A549 (cell line): Measurements from ENCODE around the gene CNR1. TPM values are rescaled to one million over a fixed set of nuclear protein-coding genes. Genes with fewer than 3 reads are reported as not detected.

Source experiments
- ATAC-seq, 2 experiments: fragments of 200-7000 bp in 1 of 2; fragments of >200 bp in 1 of 2; cut with Nextera tagmentation in 1 of 2; cut with Tn5 transposase in 1 of 2; 3 replicates each; pipeline versions ENCODE4 v1.8.0 to v1.9.1; 2018 to 2020; ENCODE audit warnings: mild to moderate bottlenecking in 1 of 2, moderate library complexity in 1 of 2
- CTCF ChIA-PET: fragments of 300-600 bp; sonication (Branson Sonifier 250); formaldehyde crosslinking; extraction: SDS; loops from one replicate; lab custom pipeline; 2021; ENCODE audit warnings: antibody characterized with exemption, inconsistent platforms; lab: Yijun Ruan, JAX
- POLR2A ChIA-PET: fragments of 350-600 bp; formaldehyde crosslinking; extraction: SDS; loops from one replicate; lab custom pipeline; 2021; ENCODE audit warnings: antibody characterized with exemption, inconsistent platforms; lab: Yijun Ruan, JAX
- DNase-seq, 2 experiments: peaks; one replicate each; pipeline versions ENCODE4 v3.0.0 to v3.0.0-alpha.2; 2011 to 2016; ENCODE audit warnings: low read depth in 1 of 2, low spot score in 1 of 2
- FAIRE-seq: peaks from 2 replicates; lab custom pipeline; 2011; peaks lifted over from hg19 to GRCh38; lab: Jason Lieb, UNC
- H3K27ac ChIP-seq, 2 experiments: fragments of >200 bp; sonication (Bioruptor Twin); formaldehyde crosslinking; 3 replicates each; pipeline ENCODE4 v1.5.1; 2016 to 2017
- H3K4me1 ChIP-seq: fragments of >200 bp; sonication (Bioruptor Twin); formaldehyde crosslinking; 3 replicates; pipeline ENCODE4 v1.6.1; 2016
- H3K4me2 ChIP-seq: fragments of >200 bp; sonication (Bioruptor Twin); formaldehyde crosslinking; 3 replicates; pipeline ENCODE4 v1.6.1; 2016
- H3K4me3 ChIP-seq: fragments of >200 bp; sonication (Bioruptor Twin); formaldehyde crosslinking; 3 replicates; pipeline ENCODE4 v1.5.1; 2016
- H3K9me3 ChIP-seq: fragments of >200 bp; sonication (Bioruptor Twin); formaldehyde crosslinking; 3 replicates; pipeline ENCODE4 v1.6.1; 2016
- CBX8 ChIP-seq: fragments of 200-600 bp; sonication (generic); IDR thresholded peaks from 2 replicates; pipeline ENCODE4 v1.6.1; 2016
- CHD2 ChIP-seq: fragments of 150-350 bp; IDR thresholded peaks from 2 replicates; pipeline ENCODE4 v1.6.1; 2014; ENCODE audit warnings: low read length; ENCODE audit not compliant: partially characterized antibody
- CHD4 ChIP-seq: fragments of 200-600 bp; sonication (generic); IDR thresholded peaks from 2 replicates; pipeline ENCODE4 v1.6.1; 2016; ENCODE audit warnings: antibody characterized with exemption, mild to moderate bottlenecking, borderline replicate concordance
- EHMT2 ChIP-seq: fragments of 200-600 bp; sonication (generic); IDR thresholded peaks from 2 replicates; pipeline ENCODE4 v1.6.1; 2016; ENCODE audit warnings: antibody characterized with exemption, low read depth, mild to moderate bottlenecking, moderate library complexity
- FOSL2 ChIP-seq, 2 experiments: fragments of 450-650 bp in 1 of 2; fragments of >200 bp in 1 of 2; sonication (Bioruptor Twin) in 1 of 2; formaldehyde crosslinking; IDR thresholded peaks; 2 replicates each; pipeline versions ENCODE4 v1.5.0 to v1.6.1; 2016 to 2020; ENCODE audit warnings: mild to moderate bottlenecking in 1 of 2, moderate library complexity in 1 of 2
- GATA3 ChIP-seq: IDR thresholded peaks from 2 replicates; pipeline ENCODE4 v1.6.1; 2012; ENCODE audit warnings: borderline replicate concordance
- HDAC2 ChIP-seq: fragments of 200-600 bp; sonication (generic); IDR thresholded peaks from 2 replicates; pipeline ENCODE4 v1.6.1; 2016
- HMGXB4 ChIP-seq: fragments of 250-450 bp; sonication (Bioruptor Pico); IDR thresholded peaks from 2 replicates; pipeline ENCODE4 v1.5.0; 2021; ENCODE audit warnings: mild to moderate bottlenecking, moderate library complexity, borderline replicate concordance
- HOXB13 ChIP-seq: fragments of 250-450 bp; sonication (Bioruptor Pico); IDR thresholded peaks from 2 replicates; pipeline ENCODE4 v1.5.0; 2020; ENCODE audit warnings: low read depth, mild to moderate bottlenecking, moderate library complexity
- NPAS2 ChIP-seq: fragments of 250-450 bp; sonication (Bioruptor Pico); IDR thresholded peaks from 2 replicates; pipeline ENCODE4 v1.8.0; 2022; ENCODE audit warnings: mild to moderate bottlenecking, moderate library complexity, borderline replicate concordance
- POLR2AphosphoS2 ChIP-seq: conservative IDR thresholded peaks from 2 replicates; pipeline ENCODE4 v1.6.1; 2012; ENCODE audit warnings: low read length, improper control_type of control experiment, inconsistent platforms
- RARB ChIP-seq: fragments of 250-450 bp; sonication (Bioruptor Pico); IDR thresholded peaks from 2 replicates; pipeline ENCODE4 v1.8.0; 2021; ENCODE audit warnings: mild to moderate bottlenecking, moderate library complexity
- REST ChIP-seq: fragments of 200-600 bp; sonication (generic); IDR thresholded peaks from 2 replicates; pipeline ENCODE4 v1.6.1; 2016; ENCODE audit warnings: antibody characterized with exemption, mild to moderate bottlenecking, moderate library complexity
- SMC3 ChIP-seq: fragments of >200 bp; sonication (Bioruptor Twin); formaldehyde crosslinking; IDR thresholded peaks from 3 replicates; pipeline ENCODE4 v1.6.1; 2018; ENCODE audit warnings: inconsistent platforms
- SREBF2 ChIP-seq: fragments of 450-650 bp; IDR thresholded peaks from 2 replicates; pipeline ENCODE4 v1.6.1; 2014; ENCODE audit warnings: mild to moderate bottlenecking, moderate library complexity
- TP53 ChIP-seq: fragments of 250-450 bp; sonication (Bioruptor Pico); IDR thresholded peaks from 2 replicates; pipeline ENCODE4 v1.5.0; 2021; ENCODE audit warnings: mild to moderate bottlenecking, moderate library complexity
- ZFP36 ChIP-seq: fragments of 450-650 bp; IDR thresholded peaks from 2 replicates; pipeline ENCODE4 v1.6.1; 2014; ENCODE audit warnings: borderline replicate concordance; ENCODE audit not compliant: partially characterized antibody
- WGBS: methylation state at CpG from one replicate; pipeline ENCODE4 v1.1.6; 2017; ENCODE audit errors: missing lambda C conversion rate; 5-methylcytosine and 5-hydroxymethylcytosine counted together
- polyA plus RNA-seq, 4 experiments: library from polyadenylated mRNA; depleted of rRNA in 3 of 4; stranded (reverse); fragments of >200 nt; fragmentation: RNase III in 1 of 4; extraction: RNeasy Plus Mini Kit Qiagen cat#74134 plus additional on column Dnase treatment in 1 of 4; gene quantifications; 2 replicates in 3 of 4; 3 replicates in 1 of 4; pipeline ENCODE4 v1.2.3, GENCODE V29; 2011 to 2017

Gene CNR1
- polyA plus RNA-seq, 2 of the 4 experiments (the other 2 are of a cell fraction) = 0.06 to 0.72 TPM

- no peak for DNase-seq
- no peak overlapping the region for H3K4me3 ChIP-seq
- H3K4me2 ChIP-seq = no peak overlapping the region
- no peak for ATAC-seq
- FAIRE-seq = no peak
- CTCF ChIA-PET = no interaction called here
- POLR2A ChIA-PET = no interaction called here
- H3K27ac ChIP-seq = no peak overlapping the region
- TF ChIP-seq TP53 (CRISPR knock-in tag) (no peak), NPAS2 (CRISPR knock-in tag) (no peak), SREBF2 (no peak), ZFP36 (no peak), CHD4 (no peak), HOXB13 (CRISPR knock-in tag) (no peak), SMC3 (no peak), POLR2AphosphoS2 (no peak), REST (no peak), CHD2 (no peak), RARB (CRISPR knock-in tag) (no peak), FOSL2 (IDR thresholded peaks at IDR 0.05) (no peak), FOSL2 (CRISPR knock-in tag; IDR thresholded peaks at IDR 0.05) (no peak)
- WGBS = 58% methylated on average over 13 of the region's 14 CpGs
- H3K9me3 ChIP-seq = no peaks in the 10 kb centered on the region
- no peaks in the 10 kb centered on the region for H3K4me1 ChIP-seq
These were observed 22.6 kb downstream of the CNR1 start for GRCh38 chr6:88143421-88144157.

GRCh38 chr6:88142297-88142668 lies 23.9 kb downstream of the CNR1 start:
- FAIRE-seq = no peak
- whole genome bisulfite sequencing = 39% methylated on average over 3 of the region's 3 CpGs
- TF ChIP-seq ZFP36 (no peak), EHMT2 (no peak), GATA3 (no peak)

GRCh38 chr6:88141561-88142296 lies 24.4 kb downstream of the CNR1 start:
- ChIA-PET CTCF (no interaction called here), POLR2A (no interaction called here)
- no peaks in the 10 kb centered on the region for H3K4me1 ChIP-seq
- WGBS = 77% methylated on average over 9 of the region's 9 CpGs
- ATAC-seq = no peak
- H3K27ac ChIP-seq = no peak overlapping the region
- no peak overlapping the region for H3K4me3 ChIP-seq
- no peak for FAIRE-seq
- H3K9me3 ChIP-seq = no peaks in the 10 kb centered on the region
- TF ChIP-seq HDAC2 (no peak), HMGXB4 (no peak), CBX8 (no peak)
- no peak overlapping the region for H3K4me2 ChIP-seq
- no peak for DNase-seq

More at GRCh38 chr6:88142297-88142668, 23.9 kb downstream of the CNR1 start:
- ChIA-PET POLR2A (no interaction called here), CTCF (no interaction called here)
- H3K27ac ChIP-seq = no peak overlapping the region
- H3K9me3 ChIP-seq = no peaks in the 10 kb centered on the region
- DNase-seq = no peak
- no peak overlapping the region for H3K4me2 ChIP-seq
- no peak overlapping the region for H3K4me3 ChIP-seq
- no peaks in the 10 kb centered on the region for H3K4me1 ChIP-seq
- ATAC-seq = no peak
